Endothelial cell of umbilical vein (primary cell): ENCODE measurements around the gene MOXD1.

Experiments used
- EZH2 ChIP-seq: IDR thresholded peaks from 2 replicates; pipeline ENCODE4 v1.6.1; 2012; ENCODE audit warnings: borderline replicate concordance, low read depth, mild to moderate bottlenecking, moderate library complexity, low read length, inconsistent platforms; ENCODE audit not compliant: severe bottlenecking
- GATA2 ChIP-seq: IDR thresholded peaks from 2 replicates; pipeline ENCODE4 v1.7.0; 2011; ENCODE audit warnings: low read depth, mild to moderate bottlenecking, moderate library complexity, mixed read lengths, low read length; ENCODE audit not compliant: insufficient read length, insufficient read depth
- JUN ChIP-seq: IDR thresholded peaks from 2 replicates; pipeline ENCODE4 v1.6.1; 2011; ENCODE audit warnings: borderline replicate concordance, low read depth; ENCODE audit not compliant: insufficient read length, insufficient read depth
- MYC ChIP-seq: IDR thresholded peaks from one replicate; pipeline ENCODE4 v1.6.1; 2011; ENCODE audit warnings: mild to moderate bottlenecking, low read depth, low read length
- POLR2A ChIP-seq: IDR thresholded peaks from 2 replicates; pipeline ENCODE4 v1.6.1; 2012; ENCODE audit warnings: low read depth, mild to moderate bottlenecking, control low read depth, low read length
- POLR2AphosphoS5 ChIP-seq: IDR thresholded peaks from 2 replicates; pipeline ENCODE4 v1.6.1; 2012; ENCODE audit warnings: low read depth, mild to moderate bottlenecking, control low read depth, low read length, moderate library complexity; ENCODE audit not compliant: insufficient read depth
- TF ChIP-seq, protein P1 (sequence below), 2 donors: IDR thresholded peaks; 1 replicate in 1 of 2; 2 replicates in 1 of 2; pipeline ENCODE4 v1.5.1; 2011; ENCODE audit warnings: low read length in 2 of 2, mild to moderate bottlenecking in 2 of 2, moderate library complexity in 2 of 2, control low read depth in 1 of 2, inconsistent platforms in 1 of 2, low read depth in 1 of 2; ENCODE audit not compliant: insufficient read depth in 1 of 2; ENCODE audit errors: extremely low read depth in 1 of 2
- TF ChIP-seq, protein P2 (sequence below): IDR thresholded peaks from 2 replicates; pipeline ENCODE4 v1.6.1; 2011; ENCODE audit not compliant: insufficient read depth, insufficient read length

DNA sequence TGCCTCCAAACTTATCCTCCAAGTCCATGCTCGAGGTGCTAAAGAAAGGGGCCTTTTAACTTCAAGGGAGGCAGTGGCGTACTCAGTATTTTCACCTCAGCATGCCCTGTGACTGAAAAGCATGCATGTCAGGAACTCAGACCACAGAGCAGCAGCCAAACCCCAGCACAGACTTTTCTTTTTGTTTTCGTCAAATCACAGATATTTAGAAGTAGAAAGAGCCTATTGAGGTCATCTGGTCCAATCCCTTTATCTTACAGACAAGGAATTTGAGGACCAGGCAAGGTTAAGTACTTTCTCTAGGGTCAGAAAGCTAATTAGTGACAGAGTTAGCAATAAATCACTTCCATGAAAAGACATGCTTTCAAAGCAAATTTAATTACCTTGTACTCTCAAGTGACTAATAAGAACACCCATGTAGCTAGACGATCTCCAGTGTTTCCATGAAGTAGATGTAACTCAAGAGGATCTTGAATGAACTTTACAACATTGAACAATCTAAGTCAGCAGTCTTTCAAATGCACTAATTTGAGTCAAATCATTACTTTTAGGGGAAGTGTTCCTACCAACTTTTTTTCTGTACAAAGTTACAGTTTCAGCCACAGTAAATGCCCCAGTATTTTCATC is 35.9 kb downstream of the MOXD1 start:
- TF ChIP-seq, protein P1, sequence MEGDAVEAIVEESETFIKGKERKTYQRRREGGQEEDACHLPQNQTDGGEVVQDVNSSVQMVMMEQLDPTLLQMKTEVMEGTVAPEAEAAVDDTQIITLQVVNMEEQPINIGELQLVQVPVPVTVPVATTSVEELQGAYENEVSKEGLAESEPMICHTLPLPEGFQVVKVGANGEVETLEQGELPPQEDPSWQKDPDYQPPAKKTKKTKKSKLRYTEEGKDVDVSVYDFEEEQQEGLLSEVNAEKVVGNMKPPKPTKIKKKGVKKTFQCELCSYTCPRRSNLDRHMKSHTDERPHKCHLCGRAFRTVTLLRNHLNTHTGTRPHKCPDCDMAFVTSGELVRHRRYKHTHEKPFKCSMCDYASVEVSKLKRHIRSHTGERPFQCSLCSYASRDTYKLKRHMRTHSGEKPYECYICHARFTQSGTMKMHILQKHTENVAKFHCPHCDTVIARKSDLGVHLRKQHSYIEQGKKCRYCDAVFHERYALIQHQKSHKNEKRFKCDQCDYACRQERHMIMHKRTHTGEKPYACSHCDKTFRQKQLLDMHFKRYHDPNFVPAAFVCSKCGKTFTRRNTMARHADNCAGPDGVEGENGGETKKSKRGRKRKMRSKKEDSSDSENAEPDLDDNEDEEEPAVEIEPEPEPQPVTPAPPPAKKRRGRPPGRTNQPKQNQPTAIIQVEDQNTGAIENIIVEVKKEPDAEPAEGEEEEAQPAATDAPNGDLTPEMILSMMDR (IDR thresholded peaks at IDR 0.05; ENCODE audit: extremely low read depth in 1 of 2, insufficient read depth in 1 of 2, low read depth in 1 of 2, low read length in 2 of 2) = no peak
- TF ChIP-seq, protein P2, sequence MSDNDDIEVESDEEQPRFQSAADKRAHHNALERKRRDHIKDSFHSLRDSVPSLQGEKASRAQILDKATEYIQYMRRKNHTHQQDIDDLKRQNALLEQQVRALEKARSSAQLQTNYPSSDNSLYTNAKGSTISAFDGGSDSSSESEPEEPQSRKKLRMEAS = no peak
- no peak for TF ChIP-seq POLR2A
- no peak for TF ChIP-seq POLR2AphosphoS5
- no peak for TF ChIP-seq EZH2
- TF ChIP-seq JUN = no peak
- TF ChIP-seq MYC = no peak
- TF ChIP-seq GATA2 = no peak
